SK-N-SH (cell line): ENCODE data around the gene OR2W3. TPM values are rescaled to one million over a fixed set of nuclear protein-coding genes. Genes with fewer than 3 reads are reported as not detected.

Experiments
- CTCF ChIA-PET: fragments of 300-600, 350-600 bp; formaldehyde crosslinking; extraction: SDS; loops from one replicate; lab custom pipeline; 2021; lab: Yijun Ruan, JAX
- POLR2A ChIA-PET: fragments of 350-600 bp; sonication (Branson Sonifier 250); formaldehyde crosslinking; extraction: SDS; loops from one replicate; lab custom pipeline; 2020; ENCODE audit warnings: antibody characterized with exemption, inconsistent platforms; lab: Yijun Ruan, JAX
- DNase-seq: peaks from one replicate; pipeline ENCODE4 v3.0.0; 2012
- H2AFZ ChIP-seq: fragments of 200-600 bp; sonication (generic); 2 replicates; pipeline ENCODE4 v1.8.1; 2016; ENCODE audit warnings: antibody characterized with exemption, mild to moderate bottlenecking, low read depth
- H3F3A ChIP-seq: fragments of 200-600 bp; sonication (generic); replicated peaks from 2 replicates; pipeline ENCODE3; 2016; ENCODE audit warnings: antibody characterized with exemption, mild to moderate bottlenecking; ENCODE audit not compliant: insufficient read depth
- H3K27ac ChIP-seq, 2 experiments: fragments of 200-500 bp in 1 of 2; fragments of 200-600 bp in 1 of 2; sonication (Bioruptor generic) in 1 of 2; sonication (generic), shearing (Covaris generic) in 1 of 2; 2 replicates each; pipeline versions ENCODE4 v1.5.1 to v1.6.1; 2014 to 2016; ENCODE audit warnings: low read depth in 2 of 2, inconsistent platforms in 1 of 2, low read length in 1 of 2, mild to moderate bottlenecking in 1 of 2, mixed read lengths in 1 of 2
- H3K27me3 ChIP-seq: fragments of 200-600 bp; sonication (generic), shearing (Covaris generic); 2 replicates; pipeline ENCODE4 v1.6.1; 2016; ENCODE audit warnings: mixed run types; ENCODE audit not compliant: insufficient read depth
- H3K36me3 ChIP-seq, 2 experiments: fragments of 200-500 bp in 1 of 2; fragments of 200-600 bp in 1 of 2; sonication (Bioruptor generic) in 1 of 2; sonication (generic) in 1 of 2; replicated peaks in 1 of 2; 2 replicates each; pipeline versions ENCODE3 to v1.5.1; 2014 to 2016; ENCODE audit warnings: low read length in 1 of 2, mild to moderate bottlenecking in 1 of 2; ENCODE audit not compliant: insufficient read depth in 2 of 2, control insufficient read depth in 1 of 2
- H3K4me1 ChIP-seq, 2 experiments: fragments of 200-500 bp in 1 of 2; fragments of 200-600 bp in 1 of 2; sonication (Bioruptor generic) in 1 of 2; sonication (generic), shearing (Covaris generic) in 1 of 2; 2 replicates each; pipeline versions ENCODE4 v1.5.1 to v1.6.1; 2014 to 2016; ENCODE audit warnings: low read depth in 1 of 2, low read length in 1 of 2, mixed run types in 1 of 2; ENCODE audit not compliant: insufficient read depth in 2 of 2, control insufficient read depth in 1 of 2
- H3K4me2 ChIP-seq: fragments of 200-600 bp; sonication (generic), shearing (Covaris generic); 2 replicates; pipeline ENCODE4 v1.6.1; 2017; ENCODE audit warnings: mixed run types
- H3K4me3 ChIP-seq, 2 experiments: fragments of 200-500 bp in 1 of 2; fragments of 200-600 bp in 1 of 2; sonication (Bioruptor generic) in 1 of 2; sonication (generic), shearing (Covaris generic) in 1 of 2; 2 replicates each; pipeline versions ENCODE4 v1.5.1 to v1.8.1; 2014 to 2016; ENCODE audit warnings: low read depth in 2 of 2, inconsistent platforms in 1 of 2, low read length in 1 of 2, mild to moderate bottlenecking in 1 of 2, mixed read lengths in 1 of 2, moderate library complexity in 1 of 2
- H3K79me2 ChIP-seq: fragments of 200-600 bp; sonication (generic); 2 replicates; pipeline ENCODE4 v1.8.1; 2017; ENCODE audit warnings: mild to moderate bottlenecking; ENCODE audit not compliant: insufficient read depth
- H3K9ac ChIP-seq: fragments of 200-600 bp; sonication (generic); 2 replicates; pipeline ENCODE4 v1.6.1; 2017; ENCODE audit warnings: mixed run types
- H3K9me2 ChIP-seq: fragments of 200-600 bp; sonication (generic); 2 replicates; pipeline ENCODE4 v1.6.1; 2017; ENCODE audit warnings: mixed run types
- H3K9me3 ChIP-seq: fragments of 200-600 bp; sonication (generic); 2 replicates; pipeline ENCODE4 v1.6.1; 2017; ENCODE audit warnings: mixed run types, mild to moderate bottlenecking, moderate library complexity
- H4K20me1 ChIP-seq: fragments of 200-600 bp; sonication (generic); 2 replicates; pipeline ENCODE4 v1.6.1; 2017; ENCODE audit warnings: mild to moderate bottlenecking, mixed run types; ENCODE audit not compliant: insufficient read depth
- FOXJ3 ChIP-seq: sonication (generic); formaldehyde crosslinking; IDR thresholded peaks from 2 replicates; pipeline ENCODE4 v1.5.1; 2020; ENCODE audit warnings: mild to moderate bottlenecking, missing genetic modification reagents
- FOXM1 ChIP-seq: IDR thresholded peaks from 2 replicates; pipeline ENCODE4 v1.4.0; 2012; ENCODE audit warnings: low read depth, mild to moderate bottlenecking
- GABPA ChIP-seq: IDR thresholded peaks from 2 replicates; pipeline ENCODE4 v1.4.0; 2012; ENCODE audit warnings: low read depth, mild to moderate bottlenecking
- NFIC ChIP-seq: IDR thresholded peaks from 2 replicates; pipeline ENCODE4 v1.4.0; 2012; ENCODE audit warnings: borderline replicate concordance
- NRF1 ChIP-seq: IDR thresholded peaks from 2 replicates; pipeline ENCODE4 v1.6.1; 2012; ENCODE audit warnings: low read depth, mild to moderate bottlenecking, low read length
- POLR2AphosphoS5 ChIP-seq: IDR thresholded peaks from 2 replicates; pipeline ENCODE4 v1.6.1; 2012; ENCODE audit warnings: low read depth, low read length
- RFX5 ChIP-seq: IDR thresholded peaks from 2 replicates; pipeline ENCODE4 v1.6.1; 2012; ENCODE audit warnings: mild to moderate bottlenecking, improper control_type of control experiment, low read length
- SIN3A ChIP-seq: IDR thresholded peaks from 2 replicates; pipeline ENCODE4 v1.6.1; 2012; ENCODE audit warnings: low read depth, mild to moderate bottlenecking, low read length, moderate library complexity, borderline replicate concordance
- TAF1 ChIP-seq: IDR thresholded peaks from 2 replicates; pipeline ENCODE4 v1.6.1; 2012; ENCODE audit warnings: low read depth, mild to moderate bottlenecking, low read length, moderate library complexity, borderline replicate concordance
- TCF12 ChIP-seq: IDR thresholded peaks from 2 replicates; pipeline ENCODE4 v1.4.0; 2012
- WGBS: methylation state at CpG from one replicate; pipeline ENCODE4 v1.1.6; 2017; ENCODE audit warnings: low lambda C conversion rate; 5-methylcytosine and 5-hydroxymethylcytosine counted together
- polyA plus RNA-seq, 3 experiments: library from polyadenylated mRNA; depleted of rRNA; stranded (reverse); fragments of >200 nt; gene quantifications; 2 replicates each; pipeline ENCODE4 v1.2.3, GENCODE V29; 2012
- TF ChIP-seq, protein P1 (sequence below): IDR thresholded peaks from 2 replicates; pipeline ENCODE4; 2012
- TF ChIP-seq, protein P2 (sequence below): fragments of 200-600 bp; sonication (generic); IDR thresholded peaks from 2 replicates; pipeline ENCODE4 v1.6.1; 2017; ENCODE audit warnings: antibody characterized with exemption, mild to moderate bottlenecking, moderate library complexity

The OR2W3 gene
- polyA plus RNA-seq, 1 of the 3 experiments (the other 2 are of a cell fraction): not detected

DNA sequence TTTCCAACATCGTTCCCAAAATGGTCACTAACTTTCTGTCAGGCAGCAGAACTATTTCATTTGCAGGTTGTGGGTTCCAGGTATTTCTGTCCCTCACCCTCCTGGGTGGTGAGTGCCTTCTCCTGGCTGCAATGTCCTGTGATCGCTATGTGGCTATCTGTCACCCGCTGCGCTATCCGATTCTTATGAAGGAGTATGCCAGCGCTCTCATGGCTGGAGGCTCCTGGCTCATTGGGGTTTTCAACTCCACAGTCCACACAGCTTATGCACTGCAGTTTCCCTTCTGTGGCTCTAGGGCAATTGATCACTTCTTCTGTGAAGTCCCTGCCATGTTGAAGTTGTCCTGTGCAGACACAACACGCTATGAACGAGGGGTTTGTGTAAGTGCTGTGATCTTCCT lies 38.6 kb downstream of the OR2W3 start:
- Histone ChIP-seq H3K27me3 (peaks cover 6% of the 10 kb centered on the region; the same call in 1 of the 2 replicates), H3K4me1 (peaks cover 0 to 2% of the 10 kb centered on the region in 2 experiments; a peak in 1 of 4 replicates), H3K36me3 (no peaks in the 10 kb centered on the region), H3K4me3 (no peak overlapping the region), H3K79me2 (no peaks in the 10 kb centered on the region), H3K9me2 (no peaks in the 10 kb centered on the region), H3K9me3 (no peaks in the 10 kb centered on the region), H3K9ac (no peak overlapping the region), H3K4me2 (no peak overlapping the region)
- 31% methylated on average over 8 of the region's 8 CpGs for WGBS
- CTCF ChIA-PET: no interaction called here
- no peak for DNase-seq
- POLR2A ChIA-PET: no interaction called here
- TF ChIP-seq NFIC (no peak), NRF1 (no peak), FOXM1 (no peak), GABPA (no peak), TCF12 (no peak)
- TF ChIP-seq, protein P1, sequence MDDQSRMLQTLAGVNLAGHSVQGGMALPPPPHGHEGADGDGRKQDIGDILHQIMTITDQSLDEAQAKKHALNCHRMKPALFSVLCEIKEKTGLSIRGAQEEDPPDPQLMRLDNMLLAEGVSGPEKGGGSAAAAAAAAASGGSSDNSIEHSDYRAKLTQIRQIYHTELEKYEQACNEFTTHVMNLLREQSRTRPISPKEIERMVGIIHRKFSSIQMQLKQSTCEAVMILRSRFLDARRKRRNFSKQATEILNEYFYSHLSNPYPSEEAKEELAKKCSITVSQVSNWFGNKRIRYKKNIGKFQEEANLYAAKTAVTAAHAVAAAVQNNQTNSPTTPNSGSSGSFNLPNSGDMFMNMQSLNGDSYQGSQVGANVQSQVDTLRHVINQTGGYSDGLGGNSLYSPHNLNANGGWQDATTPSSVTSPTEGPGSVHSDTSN: no peak
- TF ChIP-seq, all 33 proteins: peak for 0
- H3K27ac ChIP-seq: no peak overlapping the region
- no peak overlapping the region for H2AFZ ChIP-seq
- no peaks in the 10 kb centered on the region for H4K20me1 ChIP-seq
- no peaks in the 10 kb centered on the region for H3F3A ChIP-seq

DNA sequence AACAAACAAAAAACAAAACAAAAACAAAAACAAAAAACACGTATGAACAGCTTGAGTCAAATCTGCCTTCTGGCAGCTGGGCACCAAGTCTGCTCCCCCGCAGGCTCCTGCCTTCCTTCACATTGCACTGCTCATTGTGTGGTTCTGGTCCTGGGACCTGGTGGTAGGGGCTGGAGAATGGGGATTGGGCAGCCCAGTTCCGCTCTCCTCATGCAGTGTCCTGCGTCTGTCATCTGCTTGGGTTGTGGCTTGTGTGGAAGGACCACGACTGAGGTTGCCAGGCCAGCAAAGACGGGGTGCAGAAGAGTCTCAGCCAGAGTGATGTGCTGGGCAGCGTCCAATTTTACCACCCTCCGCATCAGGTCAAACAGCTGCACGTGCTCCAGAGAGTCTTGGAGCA lies 40.4 kb downstream of the OR2W3 start:
- H3K9me3 ChIP-seq: no peaks in the 10 kb centered on the region
- H3F3A ChIP-seq: no peaks in the 10 kb centered on the region
- POLR2A ChIA-PET: no interaction called here
- no peaks in the 10 kb centered on the region for H3K9me2 ChIP-seq
- no peaks in the 10 kb centered on the region for H3K36me3 ChIP-seq
- TF ChIP-seq NRF1 (no peak), RFX5 (no peak), POLR2AphosphoS5 (no peak), GABPA (no peak), SIN3A (no peak), FOXJ3 (no peak), TAF1 (no peak)
- TF ChIP-seq, protein P2, sequence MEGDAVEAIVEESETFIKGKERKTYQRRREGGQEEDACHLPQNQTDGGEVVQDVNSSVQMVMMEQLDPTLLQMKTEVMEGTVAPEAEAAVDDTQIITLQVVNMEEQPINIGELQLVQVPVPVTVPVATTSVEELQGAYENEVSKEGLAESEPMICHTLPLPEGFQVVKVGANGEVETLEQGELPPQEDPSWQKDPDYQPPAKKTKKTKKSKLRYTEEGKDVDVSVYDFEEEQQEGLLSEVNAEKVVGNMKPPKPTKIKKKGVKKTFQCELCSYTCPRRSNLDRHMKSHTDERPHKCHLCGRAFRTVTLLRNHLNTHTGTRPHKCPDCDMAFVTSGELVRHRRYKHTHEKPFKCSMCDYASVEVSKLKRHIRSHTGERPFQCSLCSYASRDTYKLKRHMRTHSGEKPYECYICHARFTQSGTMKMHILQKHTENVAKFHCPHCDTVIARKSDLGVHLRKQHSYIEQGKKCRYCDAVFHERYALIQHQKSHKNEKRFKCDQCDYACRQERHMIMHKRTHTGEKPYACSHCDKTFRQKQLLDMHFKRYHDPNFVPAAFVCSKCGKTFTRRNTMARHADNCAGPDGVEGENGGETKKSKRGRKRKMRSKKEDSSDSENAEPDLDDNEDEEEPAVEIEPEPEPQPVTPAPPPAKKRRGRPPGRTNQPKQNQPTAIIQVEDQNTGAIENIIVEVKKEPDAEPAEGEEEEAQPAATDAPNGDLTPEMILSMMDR: no peak
- H3K4me2 ChIP-seq: no peak overlapping the region
- CTCF ChIA-PET: interaction anchor here (1.2 to 1.7 kb wide), 2 partner anchors 9 to 36 kb away, joined by 4 read pairs; no protein-coding TSS in a partner anchor
- H3K79me2 ChIP-seq: no peaks in the 10 kb centered on the region
- WGBS: 41% methylated on average over 5 of the region's 9 CpGs
- H3K4me3 ChIP-seq: no peak overlapping the region
- peaks cover 0 to 2% of the 10 kb centered on the region in 2 experiments; a peak in 1 of 4 replicates for H3K4me1 ChIP-seq
- DNase-seq: no peak
- H4K20me1 ChIP-seq: no peaks in the 10 kb centered on the region
- no peak overlapping the region for H2AFZ ChIP-seq
- H3K27ac ChIP-seq: no peak overlapping the region
- H3K9ac ChIP-seq: no peak overlapping the region
- peaks cover 6% of the 10 kb centered on the region; the same call in 1 of the 2 replicates for H3K27me3 ChIP-seq
